ENCODE results near the gene LBX2.
A peak's percentile ranks its signal among the peaks of the same experiment; 100 is the strongest.

Gene LBX2

GRCh38 chr2:74525717-74526648 lies 26.6 kb upstream of the LBX2 start, which contains the start of gene DQX1:
DQX1 (minus strand) TSS chr2:74526231; CDS start chr2:74525729, 502 bp downstream.
- peak; percentile 61 for DNase-seq (ENCODE audit: low spot score)

- no peak for DNase-seq (ENCODE audit: low spot score)
These were observed 25.7 kb upstream of the LBX2 start for GRCh38 chr2:74524955-74525716.

GRCh38 chr2:74524005-74524404 lies 24.6 kb upstream of the LBX2 start:
- no peak for DNase-seq (ENCODE audit: low spot score)

- DNase-seq (ENCODE audit: low spot score): no peak
These were observed 23.1 kb upstream of the LBX2 start for GRCh38 chr2:74522516-74522915.

GRCh38 chr2:74516650-74517049 lies 17.2 kb upstream of the LBX2 start:
- DNase-seq (ENCODE audit: low spot score): no peak

- no peak for DNase-seq (ENCODE audit: low spot score)
These were observed 16.7 kb upstream of the LBX2 start for GRCh38 chr2:74515981-74516633.

- no peak for DNase-seq (ENCODE audit: low spot score)
These were observed 16.0 kb upstream of the LBX2 start for GRCh38 chr2:74515271-74515980.

GRCh38 chr2:74514368-74515270 lies 15.2 kb upstream of the LBX2 start, which contains the start of gene TLX2:
TLX2 (plus strand) TSS chr2:74514450; CDS start chr2:74514807, 357 bp downstream.
- no peak for DNase-seq (ENCODE audit: low spot score)

- DNase-seq (ENCODE audit: low spot score): no peak
These were observed 14.4 kb upstream of the LBX2 start for GRCh38 chr2:74513605-74514367.

- DNase-seq (ENCODE audit: low spot score): no peak
These were observed 13.6 kb upstream of the LBX2 start for GRCh38 chr2:74512744-74513604.

- DNase-seq (ENCODE audit: low spot score): no peak
These were observed 11.9 kb upstream of the LBX2 start for GRCh38 chr2:74511104-74511989.

GRCh38 chr2:74510272-74510671 lies 10.9 kb upstream of the LBX2 start:
- no peak for DNase-seq (ENCODE audit: low spot score)

- peak; percentile 79 for DNase-seq (ENCODE audit: low spot score)
These were observed 8.6 kb upstream of the LBX2 start for GRCh38 chr2:74507926-74508520.

GRCh38 chr2:74507145-74507925 lies 7.9 kb upstream of the LBX2 start, which contains the start of gene PCGF1:
PCGF1 (minus strand) TSS chr2:74507695; CDS start chr2:74507668, 27 bp downstream.
- DNase-seq (ENCODE audit: low spot score): peak; percentile 98

- no peak for DNase-seq (ENCODE audit: low spot score)
These were observed 6.2 kb upstream of the LBX2 start for GRCh38 chr2:74505448-74506246.

GRCh38 chr2:74504591-74504990 lies 5.2 kb upstream of the LBX2 start:
- no peak for DNase-seq (ENCODE audit: low spot score)

Measured in RKO (cell line).